ENCODE results near the gene TAF15.

Gene TAF15

DNA sequence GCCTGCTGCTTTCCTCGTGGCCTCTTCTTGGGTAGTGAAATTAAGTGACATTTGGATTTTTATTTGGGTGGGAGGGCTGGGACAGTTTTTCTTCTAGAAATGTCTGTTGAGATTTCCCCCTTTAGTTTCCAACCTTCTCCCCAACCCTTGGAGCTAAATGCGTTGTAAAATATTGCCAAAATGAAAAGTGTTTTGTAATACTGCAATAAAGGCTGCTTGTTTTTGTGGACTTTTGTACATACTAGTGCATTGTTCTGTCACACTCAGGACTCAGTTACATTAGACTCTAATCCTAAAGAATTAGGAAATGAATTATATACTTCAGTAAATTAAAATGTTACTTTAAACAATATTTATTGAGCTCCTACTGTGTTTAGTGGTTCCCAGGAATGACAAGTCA is 37.7 kb downstream of the TAF15 start:
- H3K27ac ChIP-seq, result no peak overlapping the region; the same call in 1 of the 2 replicates
- TF ChIP-seq, protein P1, sequence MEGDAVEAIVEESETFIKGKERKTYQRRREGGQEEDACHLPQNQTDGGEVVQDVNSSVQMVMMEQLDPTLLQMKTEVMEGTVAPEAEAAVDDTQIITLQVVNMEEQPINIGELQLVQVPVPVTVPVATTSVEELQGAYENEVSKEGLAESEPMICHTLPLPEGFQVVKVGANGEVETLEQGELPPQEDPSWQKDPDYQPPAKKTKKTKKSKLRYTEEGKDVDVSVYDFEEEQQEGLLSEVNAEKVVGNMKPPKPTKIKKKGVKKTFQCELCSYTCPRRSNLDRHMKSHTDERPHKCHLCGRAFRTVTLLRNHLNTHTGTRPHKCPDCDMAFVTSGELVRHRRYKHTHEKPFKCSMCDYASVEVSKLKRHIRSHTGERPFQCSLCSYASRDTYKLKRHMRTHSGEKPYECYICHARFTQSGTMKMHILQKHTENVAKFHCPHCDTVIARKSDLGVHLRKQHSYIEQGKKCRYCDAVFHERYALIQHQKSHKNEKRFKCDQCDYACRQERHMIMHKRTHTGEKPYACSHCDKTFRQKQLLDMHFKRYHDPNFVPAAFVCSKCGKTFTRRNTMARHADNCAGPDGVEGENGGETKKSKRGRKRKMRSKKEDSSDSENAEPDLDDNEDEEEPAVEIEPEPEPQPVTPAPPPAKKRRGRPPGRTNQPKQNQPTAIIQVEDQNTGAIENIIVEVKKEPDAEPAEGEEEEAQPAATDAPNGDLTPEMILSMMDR (conservative IDR thresholded peaks at IDR 0.05), result no peak

DNA sequence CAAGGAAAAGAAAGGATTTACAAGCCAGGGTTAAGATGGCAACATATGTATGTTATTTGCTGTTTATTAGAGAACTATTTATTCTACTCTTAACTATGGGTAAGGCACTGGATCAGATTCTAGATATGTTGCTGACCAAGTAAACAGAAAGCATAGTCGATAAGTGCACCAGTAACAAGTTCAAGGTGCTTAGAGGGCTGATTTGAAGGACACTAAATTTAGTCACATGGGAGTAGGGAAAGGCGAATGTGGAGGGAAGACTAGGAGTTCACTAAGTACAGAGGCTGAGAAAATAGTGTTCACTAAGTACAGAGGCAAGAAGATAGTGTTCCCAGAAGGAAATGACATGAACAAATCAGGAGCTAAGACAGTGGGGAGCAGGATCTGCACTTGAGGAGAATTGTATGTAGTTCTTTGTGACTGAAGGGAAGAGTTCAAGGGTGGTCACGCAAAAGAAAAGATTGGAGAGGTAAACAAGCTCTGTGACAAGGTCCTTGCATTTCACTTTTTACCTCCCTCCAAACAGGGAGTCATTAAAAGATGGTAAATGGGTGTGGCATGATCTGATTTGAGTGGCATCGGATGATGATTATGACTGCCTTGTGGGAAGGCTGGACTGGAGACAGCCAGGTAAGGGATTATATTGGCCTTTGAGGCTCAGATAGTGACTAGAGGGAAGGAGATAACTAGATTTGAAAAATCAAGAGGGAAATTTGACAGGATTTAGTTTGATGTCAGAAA is 38.5 kb downstream of the TAF15 start:
- TF ChIP-seq, protein P1 (conservative IDR thresholded peaks at IDR 0.05), result no peak
- no peak overlapping the region; the same call in 1 of the 2 replicates for H3K27ac ChIP-seq

DNA sequence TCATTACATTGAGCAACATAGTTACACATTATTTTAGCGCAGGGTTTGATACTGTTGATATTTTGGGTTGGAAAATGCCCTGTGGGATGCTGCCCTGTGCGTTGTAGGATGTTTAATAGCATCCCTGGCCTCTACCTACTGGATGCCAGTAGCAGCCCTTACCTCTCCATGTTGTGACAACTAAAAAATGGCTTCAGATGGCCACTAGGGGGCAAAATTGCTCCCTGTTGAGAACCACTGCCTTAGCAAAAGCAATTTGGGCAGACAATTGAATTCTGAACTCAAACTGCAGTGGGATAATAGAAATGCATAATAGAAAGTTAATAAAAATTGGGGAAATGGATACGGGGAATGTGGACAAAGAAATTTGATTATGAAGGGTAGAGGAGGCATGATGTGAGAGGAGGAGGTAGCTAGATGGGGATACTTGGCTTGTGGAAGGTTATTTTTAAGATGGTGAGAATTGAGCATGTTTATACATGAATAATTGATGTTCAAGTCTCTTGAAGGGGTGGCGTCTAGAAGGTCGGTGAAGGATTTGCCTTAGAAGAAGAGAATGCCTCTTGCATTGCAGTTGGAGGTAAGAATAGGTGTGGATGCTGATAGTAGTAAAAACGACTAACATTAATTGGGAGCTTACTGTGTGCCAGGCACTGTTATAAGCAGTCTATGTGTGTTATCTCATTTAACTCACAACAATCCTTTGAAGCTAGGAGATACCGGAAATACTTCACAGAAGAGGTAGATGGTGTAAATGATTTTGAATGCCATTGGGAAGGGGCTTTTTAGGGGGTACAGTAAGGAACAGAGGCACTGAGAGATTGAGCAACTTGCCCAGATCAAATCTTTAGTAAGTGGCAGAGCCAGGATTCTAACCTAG is 40.4 kb downstream of the TAF15 start:
- TF ChIP-seq, protein P1 (conservative IDR thresholded peaks at IDR 0.05), result peak; percentile 97

DNA sequence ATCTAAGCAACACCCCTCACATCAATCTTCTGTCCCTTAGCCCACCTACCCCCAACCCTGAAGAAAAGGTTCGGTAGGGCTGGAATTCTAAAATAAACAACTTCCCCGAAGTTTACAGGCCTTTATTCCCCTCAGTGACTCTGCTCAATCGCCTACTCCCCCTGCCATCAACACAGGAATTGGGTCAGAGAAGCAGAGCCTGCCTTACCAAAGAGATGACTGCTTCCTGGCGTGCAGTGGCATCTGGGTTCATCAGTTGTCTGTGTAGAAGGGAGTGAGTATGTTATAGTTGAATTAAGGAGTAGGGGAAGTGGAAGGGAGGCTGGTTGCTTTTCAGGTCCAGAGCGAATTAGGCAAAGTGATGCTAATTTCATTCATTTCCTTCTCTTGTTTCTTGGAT is 46.7 kb downstream of the TAF15 start:
- H3K27ac ChIP-seq, result no peak overlapping the region
- TF ChIP-seq, protein P1 (conservative IDR thresholded peaks at IDR 0.05), result no peak

More for the DNA sequence above, 40.4 kb downstream of the TAF15 start:
- H3K27ac ChIP-seq, result no peak overlapping the region

DNA sequence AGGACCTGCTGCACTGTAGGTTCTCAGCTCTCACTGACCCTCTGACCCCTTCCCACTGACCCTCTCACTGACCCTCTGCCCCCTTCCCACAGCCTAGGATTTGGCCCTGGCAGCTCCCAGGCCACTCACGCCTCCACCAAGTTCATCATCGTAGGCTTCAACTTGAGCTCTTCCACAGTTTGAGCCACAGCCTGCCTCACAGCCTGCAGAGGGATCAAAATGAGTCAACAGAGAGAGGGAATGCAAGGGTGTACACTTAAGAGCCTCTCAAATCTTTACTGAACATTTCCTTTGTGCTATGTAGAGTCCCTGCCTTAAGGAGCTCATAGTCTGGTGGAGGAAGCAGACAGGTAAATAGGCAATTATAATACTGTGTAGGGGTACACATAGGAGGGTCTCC is 47.3 kb downstream of the TAF15 start:
- no peak overlapping the region for H3K27ac ChIP-seq
- TF ChIP-seq, protein P1 (conservative IDR thresholded peaks at IDR 0.05), result no peak

DNA sequence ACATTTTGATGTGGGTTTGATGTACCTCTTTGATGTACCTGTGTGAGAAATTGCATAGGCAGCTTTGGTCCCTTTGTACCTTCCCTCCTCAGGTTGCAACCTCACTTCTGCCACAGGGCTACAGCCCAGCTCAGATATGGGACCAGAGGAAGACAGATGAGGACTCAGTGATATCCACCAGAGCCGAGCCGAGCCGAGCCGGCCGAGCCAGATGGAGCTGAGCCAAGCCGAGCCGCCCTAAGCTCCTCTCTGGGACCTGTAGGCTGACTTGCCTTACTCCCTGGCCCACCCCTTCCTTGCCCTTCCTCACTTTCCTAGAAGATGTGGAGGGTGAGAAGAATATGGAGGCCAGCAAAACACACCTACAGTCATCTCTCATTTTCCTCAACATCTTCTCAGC is 55.6 kb downstream of the TAF15 start:
- no peak overlapping the region for H3K27ac ChIP-seq
- TF ChIP-seq, protein P1 (conservative IDR thresholded peaks at IDR 0.05), result no peak

Measured in VCaP (cell line).